Astrocyte (in vitro differentiated cells and primary cell): Measurements from ENCODE around the gene ERG. TPM values are rescaled to one million over a fixed set of nuclear protein-coding genes. Genes with fewer than 3 reads are reported as not detected.

Source experiments
- DNase-seq: peaks from one replicate; pipeline ENCODE4 v3.0.0-alpha.2; 2010; ENCODE audit warnings: low read depth
- FAIRE-seq: peaks from 2 replicates; lab custom pipeline; 2011; peaks lifted over from hg19 to GRCh38; lab: Jason Lieb, UNC
- H2AFZ ChIP-seq: 2 replicates; pipeline ENCODE4 v1.6.0; 2012; ENCODE audit warnings: low read depth, low read length, inconsistent platforms
- H3K27ac ChIP-seq: 2 replicates; pipeline ENCODE4 v1.5.1; 2011; ENCODE audit warnings: low read depth, low read length, inconsistent platforms
- H3K27me3 ChIP-seq: 2 replicates; pipeline ENCODE4 v1.6.0; 2011; ENCODE audit warnings: low read length, inconsistent platforms; ENCODE audit not compliant: insufficient read depth
- H3K36me3 ChIP-seq: 2 replicates; pipeline ENCODE4 v1.5.1; 2011; ENCODE audit warnings: low read length, inconsistent platforms; ENCODE audit not compliant: insufficient read depth
- H3K4me1 ChIP-seq: 2 replicates; pipeline ENCODE4 v1.5.1; 2011; ENCODE audit warnings: low read length, inconsistent platforms; ENCODE audit not compliant: insufficient read depth
- H3K4me2 ChIP-seq: 2 replicates; pipeline ENCODE4 v1.6.0; 2012; ENCODE audit warnings: low read length, inconsistent platforms
- H3K4me3 ChIP-seq: 2 replicates; pipeline ENCODE4 v1.5.1; 2011; ENCODE audit warnings: low read depth, mild to moderate bottlenecking, low read length, inconsistent platforms; ENCODE audit not compliant: insufficient read depth
- H3K79me2 ChIP-seq: 2 replicates; pipeline ENCODE4 v1.6.0; 2012; ENCODE audit warnings: mild to moderate bottlenecking, low read length, inconsistent platforms; ENCODE audit not compliant: insufficient read depth
- H3K9ac ChIP-seq: 2 replicates; pipeline ENCODE4 v1.6.0; 2012; ENCODE audit warnings: mild to moderate bottlenecking, low read length, inconsistent platforms
- H3K9me3 ChIP-seq: 2 replicates; pipeline ENCODE4 v1.5.1; 2012; ENCODE audit warnings: low read depth, mild to moderate bottlenecking, low read length, inconsistent platforms; ENCODE audit not compliant: insufficient read depth
- H4K20me1 ChIP-seq: 2 replicates; pipeline ENCODE4 v1.6.0; 2012; ENCODE audit warnings: low read length, inconsistent platforms; ENCODE audit not compliant: insufficient read depth
- H3K27ac Mint-ChIP-seq: one replicate; pipeline ENCODE4 v1.8.0; 2021; ENCODE audit warnings: mild to moderate bottlenecking, mixed read lengths; ENCODE audit not compliant: unreplicated experiment
- H3K27me3 Mint-ChIP-seq: one replicate; pipeline ENCODE4 v1.8.0; 2021; ENCODE audit warnings: low read depth, mixed read lengths; ENCODE audit not compliant: unreplicated experiment
- H3K36me3 Mint-ChIP-seq: one replicate; pipeline ENCODE4 v1.8.0; 2021; ENCODE audit warnings: low read depth, mixed read lengths; ENCODE audit not compliant: unreplicated experiment
- H3K4me1 Mint-ChIP-seq: one replicate; pipeline ENCODE4 v1.8.0; 2021; ENCODE audit warnings: low read depth, mixed read lengths; ENCODE audit not compliant: unreplicated experiment
- H3K4me3 Mint-ChIP-seq: one replicate; pipeline ENCODE4 v1.8.0; 2021; ENCODE audit warnings: mild to moderate bottlenecking, moderate library complexity, mixed read lengths; ENCODE audit not compliant: unreplicated experiment
- H3K9me3 Mint-ChIP-seq: one replicate; pipeline ENCODE4 v1.8.0; 2021; ENCODE audit warnings: mild to moderate bottlenecking, mixed read lengths; ENCODE audit not compliant: unreplicated experiment
- EZH2 ChIP-seq: IDR thresholded peaks from 2 replicates; pipeline ENCODE4 v1.6.1; 2012; ENCODE audit warnings: mild to moderate bottlenecking, low read length, inconsistent platforms; ENCODE audit not compliant: insufficient read depth
- total RNA-seq: library from RNA; stranded (reverse); gene quantifications from 2 replicates; pipeline ENCODE4 v1.2.1, GENCODE V29; 2021
- TF ChIP-seq, protein P1 (sequence below): IDR thresholded peaks from 2 replicates; pipeline ENCODE4 v1.5.1; 2011; ENCODE audit warnings: low read depth, mild to moderate bottlenecking, inconsistent platforms, low read length, moderate library complexity; ENCODE audit not compliant: insufficient read depth

Gene ERG
- total RNA-seq, 1 donor from 2014 or later, result 0.84 TPM

DNA sequence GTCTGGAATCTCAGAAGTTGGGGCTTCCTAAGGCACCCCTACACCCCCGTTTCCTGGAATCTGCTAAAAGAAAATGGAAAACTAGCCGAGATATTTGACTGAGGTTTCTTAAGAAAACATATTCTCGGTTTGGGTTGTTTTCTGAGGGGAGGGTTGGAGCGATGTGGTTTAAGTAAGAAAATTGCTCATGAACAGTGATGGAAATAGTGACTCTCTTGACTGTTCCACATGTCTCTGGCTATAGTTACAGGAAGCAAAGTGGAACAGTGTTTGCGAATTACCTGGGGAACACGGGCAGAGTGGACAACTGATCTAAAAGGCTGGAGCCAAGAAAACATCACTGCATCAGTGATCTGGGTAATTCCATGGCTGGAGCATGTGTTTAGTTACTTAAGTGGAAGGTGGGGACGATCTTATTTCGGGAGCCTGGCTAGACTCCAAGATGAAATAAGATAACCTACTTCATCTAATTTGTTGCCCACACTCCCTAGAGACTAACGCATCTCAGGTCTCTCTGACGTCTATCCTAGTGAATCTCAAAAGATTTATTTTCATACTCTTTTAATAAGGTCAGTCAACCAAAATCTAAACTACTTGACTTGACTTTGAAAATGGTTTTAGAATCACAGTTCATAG is 149.0 kb downstream of the ERG start:
- peak overlapping the region; percentile 81 for H3K27ac ChIP-seq

DNA sequence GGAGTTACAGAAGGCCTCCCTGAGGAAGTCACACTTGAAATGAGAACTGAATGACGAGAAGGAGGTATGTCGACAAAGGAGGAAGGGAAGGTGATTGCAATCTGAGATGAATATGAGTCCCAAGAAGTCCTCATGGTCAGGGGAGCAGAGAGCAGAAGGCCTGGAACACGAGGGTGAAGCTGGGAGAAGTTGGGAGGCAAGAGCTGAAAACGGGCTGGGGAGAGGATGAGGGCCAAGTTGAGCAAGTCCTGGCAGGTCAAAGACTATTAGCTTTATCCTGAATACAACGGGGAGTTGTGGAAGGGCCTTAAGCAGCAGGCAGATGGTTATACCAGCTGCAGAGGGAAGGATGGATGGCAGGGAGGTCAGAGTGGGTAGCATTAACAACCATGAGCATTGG is 152.0 kb downstream of the ERG start:
- DNase-seq, result no peak
- peaks cover 5% of the 10 kb centered on the region for H3K27me3 ChIP-seq
- peaks cover 32% of the 10 kb centered on the region for H3K4me1 Mint-ChIP-seq
- H2AFZ ChIP-seq, result no peak overlapping the region
- no peak overlapping the region for H3K9ac ChIP-seq
- peaks cover 19% of the 10 kb centered on the region for H3K9me3 Mint-ChIP-seq
- H3K36me3 Mint-ChIP-seq, result peaks cover 3% of the 10 kb centered on the region
- H4K20me1 ChIP-seq, result no peaks in the 10 kb centered on the region
- peaks cover 3% of the 10 kb centered on the region for H3K27me3 Mint-ChIP-seq
- H3K79me2 ChIP-seq, result no peaks in the 10 kb centered on the region
- no peak overlapping the region for H3K4me3 ChIP-seq
- FAIRE-seq, result no peak
- peak overlapping the region; percentile 8 for H3K27ac Mint-ChIP-seq
- H3K4me2 ChIP-seq, result no peak overlapping the region
- no peaks in the 10 kb centered on the region for H3K9me3 ChIP-seq
- no peak overlapping the region for H3K4me3 Mint-ChIP-seq
- H3K27ac ChIP-seq, result no peak overlapping the region
- H3K4me1 ChIP-seq, result peaks cover 48% of the 10 kb centered on the region
- no peaks in the 10 kb centered on the region for H3K36me3 ChIP-seq
- TF ChIP-seq EZH2, result no peak
- TF ChIP-seq, protein P1, sequence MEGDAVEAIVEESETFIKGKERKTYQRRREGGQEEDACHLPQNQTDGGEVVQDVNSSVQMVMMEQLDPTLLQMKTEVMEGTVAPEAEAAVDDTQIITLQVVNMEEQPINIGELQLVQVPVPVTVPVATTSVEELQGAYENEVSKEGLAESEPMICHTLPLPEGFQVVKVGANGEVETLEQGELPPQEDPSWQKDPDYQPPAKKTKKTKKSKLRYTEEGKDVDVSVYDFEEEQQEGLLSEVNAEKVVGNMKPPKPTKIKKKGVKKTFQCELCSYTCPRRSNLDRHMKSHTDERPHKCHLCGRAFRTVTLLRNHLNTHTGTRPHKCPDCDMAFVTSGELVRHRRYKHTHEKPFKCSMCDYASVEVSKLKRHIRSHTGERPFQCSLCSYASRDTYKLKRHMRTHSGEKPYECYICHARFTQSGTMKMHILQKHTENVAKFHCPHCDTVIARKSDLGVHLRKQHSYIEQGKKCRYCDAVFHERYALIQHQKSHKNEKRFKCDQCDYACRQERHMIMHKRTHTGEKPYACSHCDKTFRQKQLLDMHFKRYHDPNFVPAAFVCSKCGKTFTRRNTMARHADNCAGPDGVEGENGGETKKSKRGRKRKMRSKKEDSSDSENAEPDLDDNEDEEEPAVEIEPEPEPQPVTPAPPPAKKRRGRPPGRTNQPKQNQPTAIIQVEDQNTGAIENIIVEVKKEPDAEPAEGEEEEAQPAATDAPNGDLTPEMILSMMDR, result no peak

More for the DNA sequence above, 149.0 kb downstream of the ERG start:
- H3K36me3 Mint-ChIP-seq, result peaks cover 3% of the 10 kb centered on the region
- no peak overlapping the region for H3K4me3 Mint-ChIP-seq
- peaks cover 39% of the 10 kb centered on the region for H3K4me1 Mint-ChIP-seq
- peaks cover 49% of the 10 kb centered on the region for H3K4me1 ChIP-seq
- H3K27me3 Mint-ChIP-seq, result peaks cover 3% of the 10 kb centered on the region
- no peaks in the 10 kb centered on the region for H3K36me3 ChIP-seq
- FAIRE-seq, result no peak
- H3K9me3 Mint-ChIP-seq, result peaks cover 19% of the 10 kb centered on the region
- TF ChIP-seq, protein P1, result no peak
- TF ChIP-seq EZH2, result no peak
- no peaks in the 10 kb centered on the region for H3K79me2 ChIP-seq
- peak overlapping the region; percentile 73 for H3K4me2 ChIP-seq
- H3K4me3 ChIP-seq, result peak overlapping the region; percentile 34
- DNase-seq, result peak; percentile 99
- H3K9ac ChIP-seq, result peak overlapping the region; percentile 64
- H3K27ac Mint-ChIP-seq, result peak overlapping the region; percentile 96
- peaks cover 5% of the 10 kb centered on the region for H3K27me3 ChIP-seq
- no peaks in the 10 kb centered on the region for H3K9me3 ChIP-seq
- no peaks in the 10 kb centered on the region for H4K20me1 ChIP-seq
- no peak overlapping the region for H2AFZ ChIP-seq

DNA sequence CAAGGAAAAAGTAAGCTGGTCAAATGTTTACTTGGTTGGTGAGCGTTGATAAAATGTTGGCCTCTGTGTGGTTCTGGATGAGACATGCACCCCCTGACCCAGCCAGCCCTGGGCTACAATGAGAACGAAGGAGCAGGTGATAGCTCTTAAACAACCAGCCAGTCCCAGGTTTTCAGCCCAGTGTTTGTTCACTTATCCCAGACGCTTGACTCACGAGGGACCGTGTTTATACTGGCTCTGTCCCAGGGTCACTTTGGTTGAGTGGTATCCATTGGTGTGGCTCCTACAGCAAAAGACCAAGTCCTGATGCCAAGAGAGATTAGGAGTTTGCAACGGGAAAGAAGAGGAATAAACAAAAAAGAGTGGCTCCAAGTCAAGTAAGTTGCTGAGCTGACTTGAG is 154.6 kb downstream of the ERG start:
- Mint-ChIP-seq H3K36me3 (peaks cover 3% of the 10 kb centered on the region), H3K27me3 (peaks cover 3% of the 10 kb centered on the region), H3K27ac (peak overlapping the region; percentile 43), H3K4me3 (no peak overlapping the region), H3K9me3 (peaks cover 11% of the 10 kb centered on the region), H3K4me1 (peaks cover 11% of the 10 kb centered on the region)
- Histone ChIP-seq H3K27me3 (peaks cover 9% of the 10 kb centered on the region), H3K4me1 (peaks cover 23% of the 10 kb centered on the region), H4K20me1 (no peaks in the 10 kb centered on the region), H3K9ac (no peak overlapping the region), H3K27ac (peak overlapping the region; percentile 22), H2AFZ (peak overlapping the region; percentile 11), H3K79me2 (no peaks in the 10 kb centered on the region), H3K4me2 (peak overlapping the region; percentile 42), H3K36me3 (no peaks in the 10 kb centered on the region), H3K4me3 (no peak overlapping the region), H3K9me3 (no peaks in the 10 kb centered on the region)
- DNase-seq, result peak; percentile 79
- FAIRE-seq, result peak; percentile 72
- TF ChIP-seq EZH2, result no peak
- TF ChIP-seq, protein P1, result no peak
